Choroid plexus epithelial cell (primary cell): ENCODE results near the gene TSPAN5.

Source experiments
- DNase-seq: peaks from one replicate; pipeline ENCODE4 v3.0.0-alpha.2; 2010; ENCODE audit warnings: low read depth
- H3K4me3 ChIP-seq: 2 replicates; pipeline ENCODE4 v1.5.1; 2011; ENCODE audit warnings: low read depth, mild to moderate bottlenecking, control low read depth, low read length, moderate library complexity
- TF ChIP-seq, protein P1 (sequence below): conservative IDR thresholded peaks from 2 replicates; pipeline ENCODE4 v1.5.1; 2011; ENCODE audit warnings: low read depth, mild to moderate bottlenecking, control low read depth, inconsistent platforms, low read length, moderate library complexity

TSPAN5 gene

DNA sequence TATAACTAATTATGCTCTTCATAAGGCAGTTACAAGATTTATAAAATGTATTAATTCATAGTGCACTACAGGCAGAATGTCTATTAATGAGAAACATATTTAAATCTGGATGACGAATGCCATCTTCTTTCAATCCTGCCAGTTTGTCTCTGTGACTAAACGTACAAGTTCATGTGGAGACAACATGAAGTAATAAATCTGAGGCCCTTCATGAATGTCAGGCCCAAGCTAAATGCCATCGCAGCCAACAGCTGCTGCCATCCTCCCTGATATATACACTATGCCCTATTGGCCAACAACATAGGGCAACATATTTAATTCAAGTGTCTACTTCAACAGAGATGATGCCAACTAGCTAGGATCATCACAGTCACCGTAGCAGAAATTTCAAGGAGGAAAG, 43.7 kb downstream of the TSPAN5 start:
- no peak overlapping the region for H3K4me3 ChIP-seq
- no peak for DNase-seq
- TF ChIP-seq, protein P1, sequence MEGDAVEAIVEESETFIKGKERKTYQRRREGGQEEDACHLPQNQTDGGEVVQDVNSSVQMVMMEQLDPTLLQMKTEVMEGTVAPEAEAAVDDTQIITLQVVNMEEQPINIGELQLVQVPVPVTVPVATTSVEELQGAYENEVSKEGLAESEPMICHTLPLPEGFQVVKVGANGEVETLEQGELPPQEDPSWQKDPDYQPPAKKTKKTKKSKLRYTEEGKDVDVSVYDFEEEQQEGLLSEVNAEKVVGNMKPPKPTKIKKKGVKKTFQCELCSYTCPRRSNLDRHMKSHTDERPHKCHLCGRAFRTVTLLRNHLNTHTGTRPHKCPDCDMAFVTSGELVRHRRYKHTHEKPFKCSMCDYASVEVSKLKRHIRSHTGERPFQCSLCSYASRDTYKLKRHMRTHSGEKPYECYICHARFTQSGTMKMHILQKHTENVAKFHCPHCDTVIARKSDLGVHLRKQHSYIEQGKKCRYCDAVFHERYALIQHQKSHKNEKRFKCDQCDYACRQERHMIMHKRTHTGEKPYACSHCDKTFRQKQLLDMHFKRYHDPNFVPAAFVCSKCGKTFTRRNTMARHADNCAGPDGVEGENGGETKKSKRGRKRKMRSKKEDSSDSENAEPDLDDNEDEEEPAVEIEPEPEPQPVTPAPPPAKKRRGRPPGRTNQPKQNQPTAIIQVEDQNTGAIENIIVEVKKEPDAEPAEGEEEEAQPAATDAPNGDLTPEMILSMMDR = no peak

DNA sequence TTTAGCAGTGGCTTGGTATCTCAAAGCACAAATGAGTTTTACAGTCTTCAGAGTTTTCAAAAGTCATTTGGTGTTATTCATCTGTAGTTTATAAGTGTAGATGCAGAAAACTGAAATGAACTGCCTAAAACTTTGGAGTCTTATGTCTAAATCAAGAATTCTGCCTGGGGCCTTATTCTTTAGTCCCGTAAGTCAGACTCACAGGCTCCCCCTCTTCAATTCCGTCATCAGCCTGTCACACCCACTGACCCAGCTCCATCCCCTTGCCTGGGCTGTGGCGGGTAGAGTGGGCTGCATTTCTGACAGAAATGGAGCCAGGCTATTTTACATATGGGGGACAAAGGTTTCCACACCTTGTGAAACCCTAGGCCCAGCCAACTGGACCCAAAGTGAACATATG, 44.3 kb downstream of the TSPAN5 start:
- TF ChIP-seq, protein P1 = no peak
- no peak overlapping the region for H3K4me3 ChIP-seq
- no peak for DNase-seq

DNA sequence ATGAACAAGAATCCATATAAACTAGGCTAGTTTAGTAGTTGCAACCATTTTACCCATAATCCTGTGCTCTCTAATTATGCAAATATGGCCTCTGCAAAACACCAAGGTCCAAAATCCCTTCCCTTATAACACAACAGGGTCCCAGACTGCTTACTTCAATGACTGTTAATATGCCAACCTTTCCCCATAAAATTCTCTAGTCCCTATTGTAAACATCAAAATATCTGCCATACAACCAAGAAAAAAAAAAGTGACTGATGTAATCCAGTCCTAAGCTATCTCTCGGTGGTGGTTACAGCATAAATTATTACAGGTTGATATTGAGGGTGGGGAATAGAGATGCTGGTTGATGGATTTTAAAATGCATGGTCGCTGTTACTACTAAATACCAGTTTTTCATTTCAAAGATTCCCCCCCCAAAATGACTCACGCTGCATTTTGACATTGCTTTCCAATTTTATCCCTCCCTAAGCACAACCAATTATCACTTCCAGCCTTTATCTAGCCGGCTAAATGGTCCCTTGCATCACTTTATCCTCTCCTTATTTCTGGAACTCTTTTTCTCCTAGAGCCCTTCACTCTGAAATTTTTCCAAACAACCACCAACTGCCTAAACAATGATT, 44.8 kb downstream of the TSPAN5 start:
- TF ChIP-seq, protein P1 = no peak
- DNase-seq = no peak
- no peak overlapping the region for H3K4me3 ChIP-seq

DNA sequence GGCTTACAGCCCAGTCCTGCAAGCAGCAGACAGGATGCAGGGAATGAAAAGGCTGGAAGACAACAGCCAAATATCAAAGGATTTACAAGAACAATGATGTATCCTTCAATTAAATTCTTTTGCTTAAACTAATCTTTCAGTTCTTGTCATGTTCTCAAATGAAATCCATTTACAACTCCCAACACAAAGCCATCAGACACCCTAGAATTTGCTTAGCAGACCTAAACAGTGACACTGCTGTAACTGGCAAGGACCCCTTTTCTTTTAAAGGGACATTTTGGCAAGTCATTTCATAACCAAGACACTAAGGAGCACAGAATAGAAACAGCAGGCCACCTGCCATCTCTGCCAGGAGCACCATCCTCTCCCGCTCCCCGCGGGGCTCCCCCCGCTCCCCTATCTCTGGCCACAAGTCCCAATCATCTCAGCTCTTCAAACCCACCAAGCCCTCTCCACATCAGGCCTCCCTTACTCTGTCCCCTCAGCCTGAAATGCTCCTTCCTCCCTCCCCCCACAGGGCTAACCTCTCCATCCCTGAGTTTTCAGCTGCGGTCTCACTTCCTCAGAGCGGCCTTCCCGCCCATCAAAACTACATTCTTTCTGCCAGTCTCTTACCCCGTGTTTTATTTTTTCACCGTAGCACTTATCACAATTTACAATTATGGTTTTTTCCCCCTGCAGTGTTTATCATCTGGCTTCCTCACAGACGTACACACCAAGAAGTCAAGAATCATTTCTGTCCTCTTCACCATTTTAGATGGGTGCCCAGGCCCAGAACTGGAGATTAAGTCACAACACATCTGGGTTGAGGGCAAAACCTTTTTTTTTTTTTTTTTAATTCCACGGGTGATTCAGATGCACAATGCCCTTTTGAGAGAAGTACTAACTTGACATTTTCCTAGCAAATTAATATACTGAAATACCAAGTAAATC, 45.8 kb downstream of the TSPAN5 start:
- DNase-seq = no peak
- TF ChIP-seq, protein P1 = no peak
- H3K4me3 ChIP-seq = no peak overlapping the region

DNA sequence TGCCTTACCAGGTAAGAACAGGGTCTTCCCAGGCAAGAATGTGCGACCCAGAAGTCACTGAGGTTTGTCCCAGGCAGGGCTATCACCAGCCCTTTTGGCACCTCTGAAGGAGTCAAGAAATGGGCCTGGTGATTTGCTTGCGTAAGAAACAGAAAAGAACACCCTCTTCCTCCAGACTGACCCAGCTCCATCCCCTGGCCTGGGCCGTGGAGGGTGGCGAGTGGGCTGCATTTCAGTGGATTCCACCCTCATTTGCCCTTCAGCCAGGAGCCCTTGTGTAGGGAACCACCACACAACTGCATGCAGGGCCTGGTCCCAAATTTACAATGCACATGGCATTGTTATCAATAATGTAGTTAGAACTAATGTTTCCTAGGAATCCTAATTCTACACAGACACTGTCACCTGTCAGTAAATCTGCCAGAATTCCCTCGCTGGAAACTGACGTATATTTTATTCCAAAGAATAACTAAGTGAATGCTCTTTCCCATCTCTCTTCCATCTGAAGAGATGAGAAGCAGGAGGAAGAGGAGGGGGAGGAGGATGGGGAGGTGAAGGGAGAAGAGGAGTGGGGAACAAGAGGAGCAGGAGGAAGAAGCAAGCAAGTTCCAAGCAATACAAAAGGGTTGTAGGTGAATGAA, 46.6 kb downstream of the TSPAN5 start:
- TF ChIP-seq, protein P1 = no peak
- no peak overlapping the region for H3K4me3 ChIP-seq

DNA sequence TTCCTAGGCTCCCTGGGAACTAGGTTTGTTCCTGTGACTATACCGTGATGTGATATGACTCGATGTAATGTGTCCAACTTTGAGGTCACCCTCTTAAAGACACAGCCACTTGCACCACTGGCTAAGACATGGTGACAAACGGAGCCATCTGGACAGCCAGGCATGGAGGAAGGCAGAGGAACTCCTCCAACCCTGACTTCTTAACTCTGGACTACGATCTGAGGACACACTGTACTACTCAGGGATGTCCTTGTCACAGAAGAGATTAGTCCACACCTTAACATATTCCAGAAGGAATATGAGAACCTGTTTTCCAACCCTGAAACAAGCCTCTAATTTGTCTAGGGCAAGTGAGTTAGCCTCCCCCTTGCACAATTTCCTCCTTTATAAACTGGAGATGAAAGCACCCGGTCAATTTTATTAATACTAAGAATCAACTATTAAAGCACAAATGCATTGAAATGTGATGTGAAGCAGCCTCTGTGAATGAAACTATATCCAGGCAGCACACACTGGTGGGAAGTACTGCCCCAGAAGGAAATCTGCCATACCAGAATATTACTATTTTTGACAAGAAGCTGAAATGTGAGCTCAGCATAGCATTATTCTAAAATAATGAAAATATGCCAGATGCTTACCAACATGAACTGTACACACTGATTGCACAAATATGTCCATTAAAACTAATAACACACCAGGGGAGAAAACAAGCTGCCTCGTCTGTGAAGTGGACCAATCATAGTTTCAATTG, 47.3 kb downstream of the TSPAN5 start:
- TF ChIP-seq, protein P1 = no peak
- no peak for DNase-seq
- H3K4me3 ChIP-seq = no peak overlapping the region

More for the DNA sequence above, 46.6 kb downstream of the TSPAN5 start:
- DNase-seq = no peak
